Endothelial cell of umbilical vein (primary cell): ENCODE measurements around the gene DAP. TPM values are rescaled to one million over a fixed set of nuclear protein-coding genes. Genes with fewer than 3 reads are reported as not detected.

Source experiments
- BruUV-seq: library from RNA; stranded (reverse); fragments of 400-500 nt; replicated peaks from 2 replicates; lab custom pipeline; 2021; lab: Mats Ljungman, UMichigan
- CTCF ChIA-PET: fragments of 300-600, 350-600 bp; sonication (Branson Sonifier 250); formaldehyde crosslinking; loops from one replicate; lab custom pipeline; 2021; ENCODE audit warnings: antibody characterized with exemption, inconsistent platforms; lab: Charles Lee
- POLR2A ChIA-PET: fragments of 300-600, 350-600 bp; sonication (Branson Sonifier 250); formaldehyde crosslinking; loops from one replicate; lab custom pipeline; 2021; ENCODE audit warnings: antibody characterized with exemption, inconsistent platforms; lab: Charles Lee
- DNase-seq: peaks from one replicate; pipeline ENCODE4 v3.0.0-alpha.2; 2011; ENCODE audit warnings: low read depth, low spot score
- FAIRE-seq: peaks from 2 replicates; lab custom pipeline; 2011; peaks lifted over from hg19 to GRCh38; lab: Jason Lieb, UNC
- H2AFZ ChIP-seq: 2 replicates; pipeline ENCODE4 v1.6.0; 2012; ENCODE audit warnings: low read depth, low read length, control low read depth, inconsistent platforms
- H3K27ac ChIP-seq: 2 replicates; pipeline ENCODE4 v1.5.1; 2011; ENCODE audit warnings: low read depth, mild to moderate bottlenecking, control low read depth, low read length, moderate library complexity; ENCODE audit not compliant: insufficient read depth
- H3K27me3 ChIP-seq, 2 experiments: 2 replicates each; pipeline versions ENCODE4 v1.6.0 to v1.6.1; 2011; ENCODE audit warnings: low read length in 2 of 2, mixed read lengths in 1 of 2; ENCODE audit not compliant: control insufficient read depth in 2 of 2, insufficient read depth in 2 of 2
- H3K36me3 ChIP-seq, 2 experiments: 2 replicates in 1 of 2; 3 replicates in 1 of 2; pipeline ENCODE4 v1.5.1; 2011; ENCODE audit warnings: low read length in 2 of 2, mild to moderate bottlenecking in 1 of 2, moderate library complexity in 1 of 2; ENCODE audit not compliant: control insufficient read depth in 2 of 2, insufficient read depth in 2 of 2; ENCODE audit errors: extremely low read depth in 1 of 2
- H3K4me1 ChIP-seq: 3 replicates; pipeline ENCODE4 v1.5.1; 2011; ENCODE audit warnings: mild to moderate bottlenecking, low read length; ENCODE audit not compliant: control insufficient read depth, insufficient read depth; ENCODE audit errors: extremely low read depth
- H3K4me2 ChIP-seq: 2 replicates; pipeline ENCODE4 v1.6.1; 2011; ENCODE audit warnings: low read length, control low read depth, mixed read lengths; ENCODE audit not compliant: insufficient read depth
- H3K4me3 ChIP-seq, 3 experiments: fragments of 200-600 bp in 1 of 3; sonication (generic), shearing (Covaris generic) in 1 of 3; replicated peaks in 1 of 3; 2 replicates each; pipeline ENCODE4 v1.5.1; 2011 to 2016; ENCODE audit warnings: control low read depth in 3 of 3, low read length in 3 of 3, mild to moderate bottlenecking in 2 of 3, inconsistent platforms in 1 of 3, low read depth in 1 of 3, moderate library complexity in 1 of 3; ENCODE audit not compliant: insufficient read depth in 1 of 3
- H3K79me2 ChIP-seq: 2 replicates; pipeline ENCODE4 v1.6.0; 2012; ENCODE audit warnings: low read length, inconsistent platforms; ENCODE audit not compliant: control insufficient read depth, insufficient read depth
- H3K9ac ChIP-seq: replicated peaks from 2 replicates; pipeline ENCODE3; 2011; ENCODE audit warnings: low read length, control low read depth; ENCODE audit not compliant: insufficient read depth; ENCODE audit errors: extremely low read depth
- H3K9me1 ChIP-seq: replicated peaks from 3 replicates; pipeline ENCODE4 v1.6.0; 2011; ENCODE audit warnings: mild to moderate bottlenecking, low read length; ENCODE audit not compliant: control insufficient read depth, insufficient read depth; ENCODE audit errors: extremely low read depth
- H3K9me3 ChIP-seq: replicated peaks from 2 replicates; pipeline ENCODE4 v1.5.1; 2012; ENCODE audit warnings: low read length, inconsistent platforms; ENCODE audit not compliant: control insufficient read depth, insufficient read depth
- H4K20me1 ChIP-seq: replicated peaks from 2 replicates; pipeline ENCODE3; 2011; ENCODE audit warnings: mild to moderate bottlenecking, low read length; ENCODE audit not compliant: control insufficient read depth, insufficient read depth; ENCODE audit errors: extremely low read depth
- CTCF ChIP-seq, 2 donors: IDR thresholded peaks; 1 replicate in 1 of 2; 2 replicates in 1 of 2; pipeline ENCODE4 v1.5.1; 2011; ENCODE audit warnings: low read length in 2 of 2, mild to moderate bottlenecking in 2 of 2, moderate library complexity in 2 of 2, control low read depth in 1 of 2, inconsistent platforms in 1 of 2, low read depth in 1 of 2; ENCODE audit not compliant: insufficient read depth in 1 of 2; ENCODE audit errors: extremely low read depth in 1 of 2
- EZH2 ChIP-seq: IDR thresholded peaks from 2 replicates; pipeline ENCODE4 v1.6.1; 2012; ENCODE audit warnings: borderline replicate concordance, low read depth, mild to moderate bottlenecking, moderate library complexity, low read length, inconsistent platforms; ENCODE audit not compliant: severe bottlenecking
- FOS ChIP-seq: IDR thresholded peaks from 2 replicates; pipeline ENCODE4 v1.6.1; 2011; ENCODE audit warnings: mild to moderate bottlenecking, low read length, moderate library complexity, borderline replicate concordance; ENCODE audit not compliant: insufficient read depth
- GATA2 ChIP-seq: IDR thresholded peaks from 2 replicates; pipeline ENCODE4 v1.7.0; 2011; ENCODE audit warnings: low read depth, mild to moderate bottlenecking, moderate library complexity, mixed read lengths, low read length; ENCODE audit not compliant: insufficient read length, insufficient read depth
- JUN ChIP-seq: IDR thresholded peaks from 2 replicates; pipeline ENCODE4 v1.6.1; 2011; ENCODE audit warnings: borderline replicate concordance, low read depth; ENCODE audit not compliant: insufficient read length, insufficient read depth
- MAX ChIP-seq: IDR thresholded peaks from 2 replicates; pipeline ENCODE4 v1.6.1; 2011; ENCODE audit not compliant: insufficient read depth, insufficient read length
- MYC ChIP-seq: IDR thresholded peaks from one replicate; pipeline ENCODE4 v1.6.1; 2011; ENCODE audit warnings: mild to moderate bottlenecking, low read depth, low read length
- POLR2A ChIP-seq: IDR thresholded peaks from 2 replicates; pipeline ENCODE4 v1.6.1; 2012; ENCODE audit warnings: low read depth, mild to moderate bottlenecking, control low read depth, low read length
- POLR2AphosphoS5 ChIP-seq: IDR thresholded peaks from 2 replicates; pipeline ENCODE4 v1.6.1; 2012; ENCODE audit warnings: low read depth, mild to moderate bottlenecking, control low read depth, low read length, moderate library complexity; ENCODE audit not compliant: insufficient read depth
- dilution Hi-C: fragments of 300-500 bp; cut with MboI; formaldehyde crosslinking; loops from one replicate; pipeline ENCODE4 v1.15.0; 2019; ENCODE audit warnings: low sequenced_read_pairs; ENCODE audit not compliant: extremely low pct_ligation_motif_present
- intact Hi-C: fragments of 100-400 bp; cut with micrococcal nuclease; formaldehyde crosslinking; loops from one replicate; pipeline ENCODE4 v1.10.0; 2022
- polyA plus RNA-seq, 4 experiments: library from polyadenylated mRNA; depleted of rRNA in 3 of 4; stranded (reverse) in 3 of 4; unstranded in 1 of 4; fragments of >200 nt; gene quantifications; 2 replicates each; pipeline versions ENCODE4 v1.2.1 to v1.2.3, GENCODE V29; 2011 to 2012; ENCODE audit warnings: missing spikeins in 1 of 4
- total RNA-seq: library from RNA; stranded (reverse); gene quantifications from 2 replicates; pipeline ENCODE4 v1.2.3, GENCODE V29; 2021

Gene DAP
- total and polyA plus RNA-seq, 2 donors (not counting 3 experiments of a cell fraction or from before 2014, with no cell fraction given), result 79.8 to 188 TPM

- no peak overlapping the region for H3K4me3 ChIP-seq
- dilution Hi-C loops, result no loop called here
- CTCF ChIA-PET, result interaction anchor here (1.0 to 1.4 kb wide), 3 partner anchors 11 to 30 kb away, joined by 3 to 5 read pairs (median 3); no protein-coding TSS in a partner anchor
These were observed 115.4 kb downstream of the DAP start for GRCh38 chr5:10645671-10646070.

More at GRCh38 chr5:10645671-10646070, 115.4 kb downstream of the DAP start:
- H3K36me3 ChIP-seq, result no peaks in the 10 kb centered on the region
- intact Hi-C loops, result no loop called here
- no peaks in the 10 kb centered on the region for H3K27me3 ChIP-seq
- DNase-seq (no peak), FAIRE-seq (no peak)
- no TSS peak for BruUV-seq
- TF ChIP-seq MAX (no peak), GATA2 (no peak), FOS (no peak), CTCF (IDR thresholded peaks at IDR 0.05; ENCODE audit: extremely low read depth in 1 of 2, insufficient read depth in 1 of 2, low read depth in 1 of 2, low read length in 2 of 2) (no peak), EZH2 (no peak), POLR2A (no peak), JUN (no peak), POLR2AphosphoS5 (no peak), MYC (no peak)
- no peak overlapping the region for H3K27ac ChIP-seq
- no peak overlapping the region for H3K4me2 ChIP-seq
- H3K9me3 ChIP-seq, result no peaks in the 10 kb centered on the region
- H4K20me1 ChIP-seq, result no peaks in the 10 kb centered on the region
- H3K4me1 ChIP-seq, result peaks cover 3% of the 10 kb centered on the region
- H3K9ac ChIP-seq, result no peak overlapping the region
- POLR2A ChIA-PET, result no interaction called here
- H2AFZ ChIP-seq, result no peak overlapping the region
- no peaks in the 10 kb centered on the region for H3K9me1 ChIP-seq
- H3K79me2 ChIP-seq, result no peaks in the 10 kb centered on the region
